ENCODE measurements around the gene ADAMTS13. TPM values are rescaled to one million over a fixed set of nuclear protein-coding genes. Genes with fewer than 3 reads are reported as not detected.

ADAMTS13 gene
- total RNA-seq, 1 donor from 2014 or later, result 17.8 TPM

- DNase-seq (ENCODE audit: low spot score, unreplicated experiment), result peak; percentile 68
- peak; percentile 97 for TF ChIP-seq CTCF (IDR thresholded peaks at IDR 0.05; ENCODE audit: unreplicated experiment)
- H3K9me3 Mint-ChIP-seq (ENCODE audit: low read depth), result no peaks in the 10 kb centered on the region
- no peaks in the 10 kb centered on the region for H3K27me3 Mint-ChIP-seq
- no peak overlapping the region for H3K4me3 Mint-ChIP-seq (ENCODE audit: low read depth)
- peaks cover 20% of the 10 kb centered on the region for H3K36me3 Mint-ChIP-seq (ENCODE audit: insufficient read depth)
- no peak overlapping the region for H3K27ac Mint-ChIP-seq
- H3K4me1 Mint-ChIP-seq (ENCODE audit: low read depth), result no peaks in the 10 kb centered on the region
Measured at GRCh38 chr9:133406480-133407307, 15.5 kb upstream of the ADAMTS13 start.

- no peaks in the 10 kb centered on the region for H3K9me3 Mint-ChIP-seq (ENCODE audit: low read depth)
- no peak overlapping the region for H3K27ac Mint-ChIP-seq
- H3K36me3 Mint-ChIP-seq (ENCODE audit: insufficient read depth), result peaks cover 22% of the 10 kb centered on the region
- no peak overlapping the region for H3K4me3 Mint-ChIP-seq (ENCODE audit: low read depth)
- no peaks in the 10 kb centered on the region for H3K27me3 Mint-ChIP-seq
- TF ChIP-seq CTCF (IDR thresholded peaks at IDR 0.05; ENCODE audit: unreplicated experiment), result no peak
- H3K4me1 Mint-ChIP-seq (ENCODE audit: low read depth), result no peaks in the 10 kb centered on the region
- no peak for DNase-seq (ENCODE audit: low spot score, unreplicated experiment)
Measured at GRCh38 chr9:133408042-133408441, 14.1 kb upstream of the ADAMTS13 start.

GRCh38 chr9:133415170-133415569 lies 7.0 kb upstream of the ADAMTS13 start:
- TF ChIP-seq CTCF (IDR thresholded peaks at IDR 0.05; ENCODE audit: unreplicated experiment), result no peak
- Mint-ChIP-seq H3K27ac (no peak overlapping the region), H3K36me3 (ENCODE audit: insufficient read depth) (peaks cover 15% of the 10 kb centered on the region), H3K4me3 (ENCODE audit: low read depth) (no peak overlapping the region), H3K4me1 (ENCODE audit: low read depth) (peaks cover 21% of the 10 kb centered on the region), H3K9me3 (ENCODE audit: low read depth) (no peaks in the 10 kb centered on the region), H3K27me3 (no peaks in the 10 kb centered on the region)
- no peak for DNase-seq (ENCODE audit: low spot score, unreplicated experiment)

- no peak for TF ChIP-seq CTCF (IDR thresholded peaks at IDR 0.05; ENCODE audit: unreplicated experiment)
- Mint-ChIP-seq H3K27me3 (no peaks in the 10 kb centered on the region), H3K36me3 (ENCODE audit: insufficient read depth) (peaks cover 9% of the 10 kb centered on the region), H3K4me1 (ENCODE audit: low read depth) (peaks cover 30% of the 10 kb centered on the region), H3K27ac (peak within 1 kb of the TSS; percentile 97), H3K9me3 (ENCODE audit: low read depth) (no peaks in the 10 kb centered on the region), H3K4me3 (ENCODE audit: low read depth) (peak within 1 kb of the TSS; percentile 92)
- DNase-seq (ENCODE audit: low spot score, unreplicated experiment), result peak; percentile 78
Measured at GRCh38 chr9:133417541-133418461, 4.4 kb upstream of the ADAMTS13 start, which contains the start of gene REXO4. REXO4 (minus strand) TSS chr9:133418010; CDS start chr9:133417844, 166 bp downstream.

GRCh38 chr9:133419005-133419404 lies 3.2 kb upstream of the ADAMTS13 start:
- peak overlapping the region; percentile 97 for H3K27ac Mint-ChIP-seq
- peaks cover 30% of the 10 kb centered on the region for H3K4me1 Mint-ChIP-seq (ENCODE audit: low read depth)
- DNase-seq (ENCODE audit: low spot score, unreplicated experiment), result no peak
- peaks cover 6% of the 10 kb centered on the region for H3K36me3 Mint-ChIP-seq (ENCODE audit: insufficient read depth)
- H3K9me3 Mint-ChIP-seq (ENCODE audit: low read depth), result no peaks in the 10 kb centered on the region
- peak overlapping the region; percentile 92 for H3K4me3 Mint-ChIP-seq (ENCODE audit: low read depth)
- H3K27me3 Mint-ChIP-seq, result no peaks in the 10 kb centered on the region
- TF ChIP-seq CTCF (IDR thresholded peaks at IDR 0.05; ENCODE audit: unreplicated experiment), result no peak

Data from progenitor cell of endocrine pancreas (in vitro differentiated cells).